ENCODE data around the gene SHISA5.

Gene SHISA5

GRCh38 chr3:48425281-48425812 is 78.6 kb downstream of the SHISA5 start:
- H3K9me3 Mint-ChIP-seq = no peaks in the 10 kb centered on the region
- no peak overlapping the region for H3K4me3 Mint-ChIP-seq
- DNase-seq (no peak), ATAC-seq (replicated peaks) (no peak)
- H3K4me1 Mint-ChIP-seq (ENCODE audit: low read depth in 2 of 2) = peaks cover 4 to 9% of the 10 kb centered on the region in 2 donors
- peaks cover 6% of the 10 kb centered on the region for H3K36me3 Mint-ChIP-seq (ENCODE audit: insufficient read depth)
- peaks cover 0 to 13% of the 10 kb centered on the region in 2 donors for H3K27me3 Mint-ChIP-seq
- H3K27ac Mint-ChIP-seq = no peak overlapping the region

DNA sequence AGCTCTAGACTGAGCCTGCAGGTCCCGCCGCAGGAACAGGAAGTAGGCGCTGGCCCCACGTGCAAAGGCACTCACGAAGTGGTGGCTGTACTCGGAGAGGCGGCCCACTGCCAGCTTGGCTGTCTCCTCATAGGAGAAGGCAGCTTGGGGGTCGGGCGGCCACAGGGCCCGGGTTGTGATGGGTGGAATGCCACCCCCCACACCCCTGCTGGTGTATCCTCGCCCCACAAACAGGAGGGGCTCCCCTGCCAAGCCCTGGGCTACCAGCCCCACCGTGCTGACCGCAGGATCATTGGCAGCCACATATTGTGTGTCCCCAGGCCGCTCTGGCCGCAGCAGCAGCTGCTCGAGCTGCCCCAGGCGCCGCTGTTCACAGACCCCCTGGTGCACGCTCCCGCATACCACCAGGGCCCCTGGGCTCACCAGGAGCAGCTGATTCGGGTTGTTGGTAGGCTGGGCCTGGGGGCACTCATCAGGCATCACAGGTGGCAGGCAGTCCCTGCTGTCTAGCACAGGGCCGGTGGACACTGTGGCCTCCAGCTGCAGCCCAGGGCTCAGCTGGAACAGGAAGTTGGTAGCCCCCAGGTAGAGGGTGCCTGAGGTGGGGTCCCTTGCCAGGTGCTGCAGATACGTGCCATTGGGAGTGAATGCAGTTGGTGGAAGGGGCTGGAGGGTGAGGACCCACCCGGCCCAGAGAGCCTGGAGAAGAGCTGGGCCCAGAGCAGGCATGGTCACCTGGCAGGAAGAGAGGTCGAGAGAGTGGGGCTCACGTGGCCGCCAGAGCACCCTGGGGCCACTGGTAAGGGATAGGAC is 79.9 kb downstream of the SHISA5 start:
- no peak for DNase-seq
- H3K36me3 Mint-ChIP-seq (ENCODE audit: insufficient read depth) = no peaks in the 10 kb centered on the region
- ATAC-seq (replicated peaks) = no peak
- H3K27ac Mint-ChIP-seq = no peak overlapping the region
- peaks cover 3 to 4% of the 10 kb centered on the region in 2 donors for H3K4me1 Mint-ChIP-seq (ENCODE audit: low read depth in 2 of 2)
- no peaks in the 10 kb centered on the region for H3K9me3 Mint-ChIP-seq
- peaks cover 0 to 13% of the 10 kb centered on the region in 2 donors for H3K27me3 Mint-ChIP-seq
- no peak overlapping the region for H3K4me3 Mint-ChIP-seq

DNA sequence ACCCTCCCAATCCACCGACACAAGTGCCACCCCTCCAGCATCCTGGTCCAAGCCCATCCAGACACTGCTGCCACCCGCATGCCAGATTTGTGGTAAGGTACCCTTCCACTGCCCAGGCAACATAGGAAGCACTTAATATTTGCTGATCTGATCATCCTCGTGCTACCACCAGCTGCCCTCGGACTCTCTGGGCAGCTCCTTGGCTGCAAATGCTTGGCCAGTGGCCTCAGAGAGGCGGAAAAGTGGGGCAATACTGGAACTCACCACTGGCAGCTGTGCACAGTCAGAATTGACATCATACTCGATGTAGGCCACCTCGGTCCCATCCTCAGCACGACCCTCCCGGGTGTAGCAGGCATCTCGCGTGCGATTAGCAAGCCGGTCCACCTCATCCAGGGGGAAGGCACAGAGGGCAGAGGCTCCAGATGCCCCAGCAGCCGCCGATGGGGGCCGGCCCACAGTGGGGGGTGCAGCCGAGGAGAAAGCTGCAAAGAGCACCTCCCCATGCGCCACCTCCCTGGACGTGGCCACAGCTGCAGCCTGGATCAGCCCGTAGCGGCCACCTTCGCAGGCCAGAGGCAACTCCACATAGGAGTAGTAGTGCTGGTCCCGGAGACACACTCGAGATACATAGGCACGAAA is 80.6 kb downstream of the SHISA5 start:
- H3K4me1 Mint-ChIP-seq (ENCODE audit: low read depth in 2 of 2) = peaks cover 3 to 4% of the 10 kb centered on the region in 2 donors
- peaks cover 0 to 13% of the 10 kb centered on the region in 2 donors for H3K27me3 Mint-ChIP-seq
- DNase-seq (no peak), ATAC-seq (replicated peaks) (no peak)
- peak overlapping the region in 1 of 2 donors; percentile 36 for H3K27ac Mint-ChIP-seq
- no peak overlapping the region for H3K4me3 Mint-ChIP-seq
- no peaks in the 10 kb centered on the region for H3K36me3 Mint-ChIP-seq (ENCODE audit: insufficient read depth)
- H3K9me3 Mint-ChIP-seq = no peaks in the 10 kb centered on the region

DNA sequence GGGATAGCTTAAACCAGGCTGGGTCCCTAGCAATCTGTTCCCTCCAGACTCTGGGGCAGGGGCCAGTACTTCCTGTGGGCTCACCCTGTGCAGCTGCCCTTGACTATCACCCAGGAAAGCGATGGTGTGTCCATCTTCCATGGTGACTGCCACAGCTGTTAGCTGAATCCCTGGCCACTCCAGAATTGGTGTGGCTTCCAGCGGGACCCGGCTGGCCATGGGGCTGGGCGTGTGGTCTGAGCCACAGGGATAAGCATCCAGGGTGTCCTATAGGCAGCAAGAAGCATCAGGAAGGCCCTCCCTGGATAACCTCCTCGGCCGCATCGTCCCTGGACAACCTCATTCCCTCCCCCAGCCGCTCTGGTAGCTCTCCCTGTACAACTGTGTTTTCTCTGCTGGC is 81.3 kb downstream of the SHISA5 start:
- Mint-ChIP-seq H3K9me3 (no peaks in the 10 kb centered on the region), H3K36me3 (ENCODE audit: insufficient read depth) (no peaks in the 10 kb centered on the region), H3K4me3 (no peak overlapping the region), H3K4me1 (ENCODE audit: low read depth in 2 of 2) (peaks cover under 1 to 4% of the 10 kb centered on the region in 2 donors), H3K27ac (peak overlapping the region in 1 of 2 donors; percentile 36), H3K27me3 (peaks cover 0 to 6% of the 10 kb centered on the region in 2 donors)
- ATAC-seq (replicated peaks) (no peak), DNase-seq (no peak)

DNA sequence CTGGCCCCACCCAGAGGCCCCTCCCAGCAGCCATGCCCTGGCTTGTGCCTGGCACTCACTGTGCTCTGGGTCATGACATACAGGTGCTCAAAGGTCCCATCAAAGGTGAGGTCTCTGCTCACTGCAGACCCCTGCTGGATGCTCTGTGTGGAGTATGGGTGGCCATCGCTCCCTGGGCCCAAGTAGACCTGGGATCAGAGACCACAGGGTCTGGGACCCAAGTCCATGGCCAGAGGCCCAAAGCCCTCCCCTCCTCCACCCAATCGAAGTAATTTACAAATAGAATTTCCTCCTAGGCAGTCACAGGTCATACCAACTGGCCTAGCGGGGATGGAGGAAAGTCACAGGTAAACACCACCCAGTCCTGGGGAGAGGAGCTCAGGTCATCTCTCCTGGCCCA is 81.7 kb downstream of the SHISA5 start:
- no peak overlapping the region for H3K4me3 Mint-ChIP-seq
- no peak for ATAC-seq (replicated peaks)

DNA sequence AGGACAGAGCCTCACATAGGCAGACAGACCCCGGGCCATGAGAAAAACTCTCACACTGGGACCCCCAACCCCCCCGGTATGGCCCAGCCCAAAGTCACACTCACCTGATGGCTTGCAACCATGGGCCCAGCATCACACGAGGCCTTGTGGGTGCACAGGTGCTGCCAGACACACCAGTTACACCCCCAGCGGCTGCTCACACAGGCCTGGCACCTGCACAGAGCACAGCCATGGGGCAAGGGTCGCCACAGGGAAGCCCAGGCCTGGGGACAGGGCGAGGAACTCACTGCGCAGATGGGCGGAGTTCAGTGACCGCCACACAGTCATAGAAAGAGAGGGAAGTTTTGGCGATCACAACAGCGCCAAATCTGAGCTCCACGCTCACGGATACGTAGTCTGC is 83.4 kb downstream of the SHISA5 start:
- DNase-seq (no peak), ATAC-seq (replicated peaks) (no peak)
- Mint-ChIP-seq H3K27ac (no peak overlapping the region), H3K27me3 (no peaks in the 10 kb centered on the region), H3K36me3 (ENCODE audit: insufficient read depth) (peaks cover under 1% of the 10 kb centered on the region), H3K9me3 (no peaks in the 10 kb centered on the region), H3K4me3 (no peak overlapping the region), H3K4me1 (ENCODE audit: low read depth in 2 of 2) (no peaks in the 10 kb centered on the region)

More for the DNA sequence above, 81.7 kb downstream of the SHISA5 start:
- peak overlapping the region in 1 of 2 donors; percentile 20 for H3K27ac Mint-ChIP-seq
- H3K9me3 Mint-ChIP-seq = no peaks in the 10 kb centered on the region
- H3K27me3 Mint-ChIP-seq = peaks cover 0 to 2% of the 10 kb centered on the region in 2 donors
- no peaks in the 10 kb centered on the region for H3K4me1 Mint-ChIP-seq (ENCODE audit: low read depth in 2 of 2)
- no peak for DNase-seq
- no peaks in the 10 kb centered on the region for H3K36me3 Mint-ChIP-seq (ENCODE audit: insufficient read depth)

DNA sequence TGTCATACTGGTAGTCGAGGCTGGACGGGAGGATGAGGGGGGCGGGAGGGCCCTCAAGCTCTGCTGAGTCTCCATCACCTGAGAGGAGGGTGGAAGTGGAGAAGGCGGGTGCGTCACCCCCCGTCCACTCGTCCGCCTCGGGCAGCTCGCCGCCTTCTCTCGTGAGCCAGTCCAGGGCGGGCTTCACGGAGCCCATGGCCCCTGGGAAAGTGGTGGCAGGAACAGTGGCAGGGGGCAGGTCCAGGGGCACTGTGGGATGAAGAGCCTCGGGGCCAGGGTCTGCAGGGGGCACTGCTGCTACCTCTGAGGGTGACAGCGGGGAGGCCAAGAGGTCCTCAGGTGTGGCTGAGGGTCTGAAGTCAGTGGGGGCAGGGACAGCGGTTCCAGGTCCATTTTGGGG is 84.4 kb downstream of the SHISA5 start:
- no peak for DNase-seq
- Mint-ChIP-seq H3K4me1 (ENCODE audit: low read depth in 2 of 2) (no peaks in the 10 kb centered on the region), H3K9me3 (no peaks in the 10 kb centered on the region), H3K36me3 (ENCODE audit: insufficient read depth) (peaks cover 3% of the 10 kb centered on the region), H3K4me3 (no peak overlapping the region), H3K27me3 (no peaks in the 10 kb centered on the region), H3K27ac (no peak overlapping the region)
- no peak for ATAC-seq (replicated peaks)

- no peak for ATAC-seq (replicated peaks)
- H3K4me1 Mint-ChIP-seq (ENCODE audit: low read depth in 2 of 2) = no peaks in the 10 kb centered on the region
- H3K9me3 Mint-ChIP-seq = no peaks in the 10 kb centered on the region
- DNase-seq = no peak
- H3K4me3 Mint-ChIP-seq = no peak overlapping the region
- H3K27ac Mint-ChIP-seq = no peak overlapping the region
- no peaks in the 10 kb centered on the region for H3K27me3 Mint-ChIP-seq
- H3K36me3 Mint-ChIP-seq (ENCODE audit: insufficient read depth) = peaks cover 3% of the 10 kb centered on the region
Observed at GRCh38 chr3:48419149-48419548, 84.8 kb downstream of the SHISA5 start.

GRCh38 chr3:48418651-48419050 is 85.3 kb downstream of the SHISA5 start:
- DNase-seq (no peak), ATAC-seq (replicated peaks) (no peak)
- Mint-ChIP-seq H3K4me3 (no peak overlapping the region), H3K4me1 (ENCODE audit: low read depth in 2 of 2) (no peaks in the 10 kb centered on the region), H3K27me3 (no peaks in the 10 kb centered on the region), H3K9me3 (no peaks in the 10 kb centered on the region), H3K27ac (no peak overlapping the region), H3K36me3 (ENCODE audit: insufficient read depth) (peaks cover 3% of the 10 kb centered on the region)

DNA sequence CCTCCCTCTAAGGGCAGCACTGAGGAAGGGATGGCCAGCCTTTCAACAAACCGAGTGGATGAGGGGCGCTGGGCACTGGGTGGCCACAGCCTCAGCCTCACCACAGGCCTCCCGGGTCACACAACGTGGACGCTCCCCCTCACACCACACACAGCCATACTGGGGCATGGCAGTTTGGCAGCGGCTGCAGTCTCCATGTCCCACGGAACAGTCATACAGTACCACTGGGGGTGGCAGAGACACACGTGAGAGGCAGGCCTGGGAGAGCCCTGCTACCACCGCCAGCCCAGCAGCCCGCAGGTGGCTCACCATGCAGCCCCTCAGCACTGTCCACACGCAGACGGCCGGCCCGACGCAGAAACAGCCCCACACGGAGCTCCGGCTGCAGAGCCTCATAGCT is 85.8 kb downstream of the SHISA5 start:
- no peak overlapping the region for H3K27ac Mint-ChIP-seq
- no peak overlapping the region for H3K4me3 Mint-ChIP-seq
- H3K27me3 Mint-ChIP-seq = no peaks in the 10 kb centered on the region
- DNase-seq = no peak
- H3K9me3 Mint-ChIP-seq = no peaks in the 10 kb centered on the region
- no peaks in the 10 kb centered on the region for H3K4me1 Mint-ChIP-seq (ENCODE audit: low read depth in 2 of 2)
- no peak for ATAC-seq (replicated peaks)
- H3K36me3 Mint-ChIP-seq (ENCODE audit: insufficient read depth) = peaks cover 3% of the 10 kb centered on the region

Measured in effector memory CD8-positive, alpha-beta T cell (primary cell).